Sciatic nerve (tissue), 2 donors: Measurements from ENCODE around the gene KRTAP13-1. TPM values are rescaled to one million over a fixed set of nuclear protein-coding genes. Genes with fewer than 3 reads are reported as not detected.

Experiments
- ATAC-seq: fragments of 200-7000 bp; cut with Tn5 transposase; one replicate; pipeline ENCODE4 v1.9.1; 2020; ENCODE audit warnings: mild to moderate bottlenecking, moderate library complexity
- DNase-seq: peaks from one replicate; pipeline ENCODE4 v3.0.0-alpha.2; 2020; ENCODE audit warnings: low spot score
- intact Hi-C: fragments of 100-400 bp; cut with DNase I; formaldehyde crosslinking; loops from one replicate; pipeline ENCODE4 v1.14.2; 2022
- microRNA-seq: library from miRNA; unstranded; fragments of <30 nt; microRNA quantifications from one replicate; pipeline ENCODE4 v1.2.0, GENCODE V29; 2020
- total RNA-seq: library from RNA; stranded (reverse); fragmentation: NEBNext Ultra II Directional; extraction: Animal tissue kit (Norgen Biotek cat#: 25700); gene quantifications from one replicate; pipeline ENCODE4 v1.2.1, GENCODE V29; 2021
- donor health status: DM: no; HTN: no; CAD: no.
- donor health status: DM: no; HTN: no; CAD: no.

KRTAP13-1 gene
- total RNA-seq, 1 donor from 2014 or later, result not detected

- ATAC-seq, result no peak
- intact Hi-C loops, result no loop called here
Measured at GRCh38 chr21:30444204-30444603, 48.4 kb downstream of the KRTAP13-1 start.

More at GRCh38 chr21:30444204-30444603, 48.4 kb downstream of the KRTAP13-1 start:
- DNase-seq, result no peak

Small RNAs within 50 kb of the gene (microRNA-seq; reads per million reads assigned to microRNA genes)
- not detected for gene MIR4327

Other genes with a start within 250 kb of the KRTAP13-1 start
- gene CLDN17, start 229.2 kb upstream of the KRTAP13-1 start, total RNA-seq, result not detected
- gene CLDN8, start 179.9 kb upstream of the KRTAP13-1 start, total RNA-seq, result not detected
- gene KRTAP24-1, start 113.1 kb upstream of the KRTAP13-1 start, total RNA-seq, result not detected
- not detected for gene KRTAP25-1, start 106.5 kb upstream of the KRTAP13-1 start, total RNA-seq
- gene KRTAP26-1, start 75.7 kb upstream of the KRTAP13-1 start, total RNA-seq, result not detected
- gene KRTAP27-1, start 58.3 kb upstream of the KRTAP13-1 start, total RNA-seq, result not detected
- not detected for gene KRTAP23-1, start 47.4 kb upstream of the KRTAP13-1 start, total RNA-seq
- gene KRTAP13-2, start 23.8 kb upstream of the KRTAP13-1 start, total RNA-seq, result not detected
- not detected for gene KRTAP13-3, start 29.9 kb downstream of the KRTAP13-1 start, total RNA-seq
- gene KRTAP13-4, start 34.2 kb downstream of the KRTAP13-1 start, total RNA-seq, result not detected
- not detected for gene KRTAP15-1, start 44.2 kb downstream of the KRTAP13-1 start, total RNA-seq
- not detected for gene KRTAP19-1, start 84.3 kb downstream of the KRTAP13-1 start, total RNA-seq
- not detected for gene KRTAP19-2, start 91.4 kb downstream of the KRTAP13-1 start, total RNA-seq
- gene KRTAP19-3, start 96.0 kb downstream of the KRTAP13-1 start, total RNA-seq, result not detected
- not detected for gene KRTAP19-4, start 101.1 kb downstream of the KRTAP13-1 start, total RNA-seq
- not detected for gene KRTAP19-5, start 106.1 kb downstream of the KRTAP13-1 start, total RNA-seq
- gene KRTAP19-6, start 145.8 kb downstream of the KRTAP13-1 start, total RNA-seq, result not detected
- not detected for gene KRTAP19-7, start 165.3 kb downstream of the KRTAP13-1 start, total RNA-seq
- not detected for gene KRTAP22-2, start 194.4 kb downstream of the KRTAP13-1 start, total RNA-seq
- gene KRTAP6-3, start 196.4 kb downstream of the KRTAP13-1 start, total RNA-seq, result not detected
- not detected for gene KRTAP6-2, start 202.9 kb downstream of the KRTAP13-1 start, total RNA-seq
- not detected for gene KRTAP22-1, start 205.1 kb downstream of the KRTAP13-1 start, total RNA-seq
- not detected for gene KRTAP6-1, start 217.9 kb downstream of the KRTAP13-1 start, total RNA-seq
- gene KRTAP20-1, start 220.4 kb downstream of the KRTAP13-1 start, total RNA-seq, result not detected
- gene KRTAP20-4, start 224.6 kb downstream of the KRTAP13-1 start, total RNA-seq, result not detected
- not detected for gene KRTAP20-2, start 239.2 kb downstream of the KRTAP13-1 start, total RNA-seq
- not detected for gene KRTAP20-3, start 246.8 kb downstream of the KRTAP13-1 start, total RNA-seq